GM12801 (cell line): ENCODE measurements around the gene RPS6KA2.

Experiments
- TF ChIP-seq, protein P1 (sequence below): IDR thresholded peaks from one replicate; pipeline ENCODE4 v1.5.1; 2011; ENCODE audit warnings: control low read depth; ENCODE audit not compliant: insufficient read length; ENCODE audit errors: extremely low read depth

RPS6KA2 gene

DNA sequence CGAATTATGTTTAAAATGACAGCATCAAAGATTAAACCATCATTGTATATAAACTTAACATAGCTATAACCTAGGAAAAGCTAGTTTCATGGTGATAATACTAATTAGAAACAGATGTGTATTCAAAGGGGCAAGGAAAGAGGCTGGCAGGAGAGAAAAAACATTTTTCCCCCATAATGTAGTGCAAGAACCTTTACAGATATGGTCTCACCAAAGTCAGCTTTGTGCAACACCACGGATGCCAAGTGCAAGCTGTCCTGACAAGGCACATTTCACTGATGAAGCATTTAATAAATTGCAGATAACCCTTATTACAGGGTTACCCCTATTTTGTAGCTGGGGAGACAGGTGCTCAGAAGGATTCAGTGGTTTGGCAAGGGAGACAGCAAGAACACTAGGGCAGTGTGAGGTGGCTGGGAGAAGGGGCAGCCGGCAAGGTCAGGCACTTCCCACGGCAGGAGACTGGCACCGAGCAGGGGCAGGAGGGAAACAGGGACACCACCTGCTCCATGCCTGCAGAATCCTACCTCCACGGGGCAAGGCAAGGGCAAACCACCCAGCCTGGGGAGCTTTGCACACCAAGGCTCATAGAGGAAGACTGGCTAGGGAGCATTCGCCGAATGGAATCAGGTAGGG is 6.5 kb downstream of the RPS6KA2 start:
- TF ChIP-seq, protein P1, sequence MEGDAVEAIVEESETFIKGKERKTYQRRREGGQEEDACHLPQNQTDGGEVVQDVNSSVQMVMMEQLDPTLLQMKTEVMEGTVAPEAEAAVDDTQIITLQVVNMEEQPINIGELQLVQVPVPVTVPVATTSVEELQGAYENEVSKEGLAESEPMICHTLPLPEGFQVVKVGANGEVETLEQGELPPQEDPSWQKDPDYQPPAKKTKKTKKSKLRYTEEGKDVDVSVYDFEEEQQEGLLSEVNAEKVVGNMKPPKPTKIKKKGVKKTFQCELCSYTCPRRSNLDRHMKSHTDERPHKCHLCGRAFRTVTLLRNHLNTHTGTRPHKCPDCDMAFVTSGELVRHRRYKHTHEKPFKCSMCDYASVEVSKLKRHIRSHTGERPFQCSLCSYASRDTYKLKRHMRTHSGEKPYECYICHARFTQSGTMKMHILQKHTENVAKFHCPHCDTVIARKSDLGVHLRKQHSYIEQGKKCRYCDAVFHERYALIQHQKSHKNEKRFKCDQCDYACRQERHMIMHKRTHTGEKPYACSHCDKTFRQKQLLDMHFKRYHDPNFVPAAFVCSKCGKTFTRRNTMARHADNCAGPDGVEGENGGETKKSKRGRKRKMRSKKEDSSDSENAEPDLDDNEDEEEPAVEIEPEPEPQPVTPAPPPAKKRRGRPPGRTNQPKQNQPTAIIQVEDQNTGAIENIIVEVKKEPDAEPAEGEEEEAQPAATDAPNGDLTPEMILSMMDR = no peak

- TF ChIP-seq, protein P1 = no peak
These were observed 7.1 kb downstream of the RPS6KA2 start for GRCh38 chr6:166619912-166620311.

- TF ChIP-seq, protein P1 = no peak
These were observed 7.9 kb downstream of the RPS6KA2 start for GRCh38 chr6:166618866-166619761.

GRCh38 chr6:166618251-166618650 is 8.8 kb downstream of the RPS6KA2 start:
- TF ChIP-seq, protein P1 = no peak

DNA sequence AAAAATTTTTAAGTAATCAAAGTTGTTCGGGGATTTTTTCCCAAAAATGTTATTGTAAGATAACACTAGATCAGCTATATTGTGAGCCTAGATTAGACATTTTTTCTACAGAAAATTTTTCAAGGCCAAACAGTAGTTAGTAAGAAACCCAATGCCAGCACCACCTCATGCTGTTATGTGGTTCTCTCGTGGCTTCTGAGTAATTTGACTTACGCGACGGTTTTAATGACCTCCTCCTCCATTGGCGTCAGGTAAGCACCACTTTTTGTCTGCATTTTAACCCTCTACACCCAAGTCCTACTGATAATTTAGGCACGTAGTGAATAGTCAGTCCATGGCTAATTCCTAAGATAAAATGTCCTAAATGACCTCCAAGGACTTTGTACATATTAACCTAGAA is 9.7 kb downstream of the RPS6KA2 start:
- TF ChIP-seq, protein P1 = no peak

GRCh38 chr6:166616261-166617238 is 10.5 kb downstream of the RPS6KA2 start:
- TF ChIP-seq, protein P1 = no peak
